Activated CD4-positive, CD25-positive, alpha-beta regulatory T cell treated with anti-CD3 and anti-CD28 coated beads, Interleukin-2, amount 50 U/mL, for 24 hours (primary cell): ENCODE measurements around the gene FAM3C.
"Not testable (repeated sequence)": the region's sequence is repeated elsewhere in the genome, so short reads cannot be mapped to it uniquely, and the experiment has no call there.

Source experiments
- ATAC-seq, 2 donors: fragments of 150-1000 bp; cut with Tn5 transposase; one replicate each; pipeline ENCODE4 v1.10.0; 2021; ENCODE audit warnings: mild to moderate bottlenecking in 1 of 2, moderate library complexity in 1 of 2

FAM3C gene

GRCh38 chr7:121330053-121330833 is 65.9 kb downstream of the FAM3C start:
- no peak for ATAC-seq

- ATAC-seq: peak in 1 of 2 donors; percentile 33
Observed at GRCh38 chr7:121329191-121330052, 66.7 kb downstream of the FAM3C start.

- no peak for ATAC-seq
Observed at GRCh38 chr7:121328508-121329190, 67.5 kb downstream of the FAM3C start, which contains the start of gene WNT16. Gene WNT16 (plus strand): TSS chr7:121329000. CDS start chr7:121329293, 293 bp downstream.

DNA sequence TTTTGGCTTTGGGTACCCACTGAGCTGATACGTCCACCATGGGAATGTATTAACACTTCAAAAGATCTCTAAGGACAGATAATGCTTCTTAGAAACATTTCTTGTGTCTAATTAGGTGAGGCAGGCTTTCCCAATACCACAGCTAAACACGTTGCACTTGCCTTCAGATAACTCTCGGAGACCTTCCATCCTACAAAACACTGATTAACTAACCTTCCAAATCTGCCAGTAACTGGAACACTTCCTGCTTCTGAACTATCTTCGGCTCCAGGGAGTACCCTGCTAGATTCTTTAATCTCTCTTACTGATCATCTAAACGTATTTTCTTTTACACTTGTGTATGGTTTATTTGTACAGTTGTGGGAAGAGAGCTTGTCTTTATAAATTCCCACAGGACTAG is 68.4 kb downstream of the FAM3C start:
- no peak for ATAC-seq

DNA sequence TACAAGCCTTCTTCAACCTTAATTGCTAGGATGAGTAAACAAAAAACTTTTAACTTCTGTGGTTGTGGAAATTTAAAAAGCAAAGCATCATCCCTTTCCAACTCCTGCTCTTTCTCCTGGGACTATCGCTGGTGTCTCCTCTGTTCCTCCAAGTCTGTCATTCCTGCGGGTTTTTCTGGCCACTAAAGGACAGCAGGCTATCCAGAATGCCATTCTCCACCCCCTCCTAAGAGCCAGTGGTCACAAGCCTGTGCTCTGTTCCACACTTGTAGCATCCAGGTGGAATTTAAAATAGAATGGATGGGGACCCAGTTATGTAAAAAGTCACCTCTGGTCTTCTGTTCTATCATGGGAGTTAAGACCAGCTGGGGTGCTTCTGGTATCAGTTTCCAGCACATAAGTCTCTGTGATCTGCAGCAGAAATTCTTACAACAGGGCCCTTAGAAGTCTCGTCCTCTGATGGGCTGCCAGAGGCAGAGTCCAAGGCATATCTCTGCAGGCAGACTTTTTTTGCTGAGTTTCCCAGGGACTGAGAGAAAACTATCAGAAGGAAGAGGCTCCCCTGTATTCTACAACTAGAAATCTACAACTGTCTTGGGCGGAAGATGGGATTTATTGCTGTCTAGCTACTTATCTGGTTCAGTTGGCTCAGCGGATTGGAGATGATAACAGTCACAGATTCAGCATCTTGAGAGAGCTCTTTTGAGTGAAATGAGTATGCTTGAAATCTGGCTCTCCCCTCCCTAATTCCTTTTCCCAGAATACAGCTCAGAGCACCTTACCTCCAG is 72.4 kb downstream of the FAM3C start:
- ATAC-seq: no peak

GRCh38 chr7:121322460-121322859 is 73.6 kb downstream of the FAM3C start:
- ATAC-seq: no peak

GRCh38 chr7:121315170-121315569 is 80.9 kb downstream of the FAM3C start:
- ATAC-seq: not testable (repeated sequence)

DNA sequence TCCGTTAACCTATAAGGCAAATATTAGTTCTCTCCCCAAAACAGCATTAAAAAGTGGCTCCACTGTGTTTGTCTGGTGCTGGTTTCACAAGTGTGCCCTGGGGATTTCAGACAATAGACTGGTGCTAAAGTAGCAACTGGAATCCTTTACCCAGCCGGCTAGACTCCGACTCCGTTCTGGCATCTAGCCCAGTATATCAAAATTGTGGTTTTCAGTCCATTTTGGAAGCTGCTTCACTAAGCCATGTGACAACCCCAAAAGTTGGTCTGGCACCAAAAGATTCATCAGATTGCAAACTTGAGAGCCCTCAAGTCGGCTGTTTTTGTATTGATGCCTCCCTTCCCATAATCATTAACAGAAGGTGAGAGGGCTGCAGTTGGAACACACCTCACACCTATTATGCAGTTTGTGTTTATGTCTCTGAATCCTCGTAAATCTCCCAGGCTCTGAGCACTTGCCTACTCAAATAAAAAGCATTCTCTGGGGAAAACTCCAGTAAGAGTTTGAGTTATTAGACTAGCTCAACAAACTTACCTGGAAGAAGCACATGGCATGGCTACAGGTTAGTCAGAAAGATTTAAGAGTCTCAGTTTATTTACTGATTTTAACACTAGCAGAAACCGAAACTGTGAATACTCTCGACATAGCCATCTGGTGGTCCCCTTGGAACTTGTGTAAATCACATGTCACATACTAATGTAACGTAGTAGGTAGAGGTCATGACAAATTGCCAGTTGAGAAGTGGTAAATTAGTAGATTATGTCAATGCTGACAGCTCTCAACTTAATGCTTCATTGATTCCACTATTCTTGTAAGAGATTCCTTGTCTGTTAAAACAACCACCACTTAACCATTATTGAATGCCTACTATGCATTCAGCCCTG is 82.1 kb downstream of the FAM3C start:
- ATAC-seq: peak in 1 of 2 donors; percentile 27

GRCh38 chr7:121313220-121313792 is 82.8 kb downstream of the FAM3C start:
- no peak for ATAC-seq

DNA sequence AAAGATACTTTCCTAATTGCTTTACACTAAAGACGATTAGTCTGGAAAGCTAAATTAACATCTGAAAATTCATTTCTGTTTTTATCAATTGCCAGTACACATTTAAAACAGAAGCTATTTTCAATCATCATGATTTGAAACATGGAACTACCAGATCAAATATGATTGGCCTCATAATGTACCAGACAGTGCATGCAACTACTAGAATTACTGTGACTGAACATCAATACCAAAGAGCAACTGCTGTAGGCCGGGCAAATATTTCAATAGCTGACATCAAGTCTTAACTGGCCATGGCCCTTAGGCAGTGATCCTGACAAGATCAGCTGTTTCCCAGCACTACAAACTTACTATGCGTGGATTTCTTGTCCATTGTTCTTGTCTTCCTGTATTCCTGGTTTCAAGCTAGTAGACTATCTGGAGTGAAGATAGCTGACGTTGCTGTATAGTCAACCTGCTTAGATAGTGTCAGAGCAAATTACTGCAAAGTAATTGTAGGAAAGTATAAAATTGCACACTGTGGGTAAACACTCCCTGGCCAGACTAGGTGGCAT is 89.0 kb downstream of the FAM3C start:
- ATAC-seq: peak in 1 of 2 donors; percentile 27

DNA sequence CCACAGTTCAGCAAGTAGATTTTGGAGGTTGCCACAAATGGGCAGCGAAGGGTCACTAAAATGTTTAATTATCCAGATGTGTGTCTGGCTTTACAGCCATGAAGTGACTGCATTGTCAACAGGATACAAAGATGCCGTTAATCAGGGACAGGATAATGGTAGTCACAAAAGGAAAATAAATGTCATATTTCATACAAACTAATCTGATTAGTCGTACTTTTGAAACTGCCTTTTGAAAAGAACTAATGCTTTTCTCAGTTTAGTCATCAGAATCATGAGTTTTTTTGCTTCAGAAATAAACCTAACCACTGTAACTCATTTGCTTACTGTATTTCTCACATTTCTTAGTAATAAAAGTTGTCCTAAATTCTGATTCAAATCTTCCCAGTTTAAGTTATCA is 89.5 kb downstream of the FAM3C start:
- ATAC-seq: peak in 1 of 2 donors; percentile 45

DNA sequence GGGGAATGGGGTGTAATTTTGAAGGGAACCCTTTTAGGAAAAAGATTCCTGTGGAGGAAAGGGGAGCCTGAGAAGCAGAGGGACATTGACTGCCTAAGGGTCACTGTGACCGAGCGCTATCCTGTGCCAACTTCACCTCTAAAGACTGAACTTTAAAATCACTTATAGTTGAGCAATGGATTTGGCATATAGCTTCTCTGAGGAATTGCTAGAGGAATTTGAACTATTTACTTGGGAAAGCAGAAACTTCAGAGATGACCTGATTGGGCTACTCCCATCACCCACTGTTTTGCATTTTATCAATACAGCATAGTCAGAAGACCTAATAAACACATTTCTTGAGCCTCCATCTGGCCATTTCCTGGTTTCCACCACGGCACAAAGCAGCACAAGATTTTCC is 91.0 kb downstream of the FAM3C start:
- no peak for ATAC-seq

DNA sequence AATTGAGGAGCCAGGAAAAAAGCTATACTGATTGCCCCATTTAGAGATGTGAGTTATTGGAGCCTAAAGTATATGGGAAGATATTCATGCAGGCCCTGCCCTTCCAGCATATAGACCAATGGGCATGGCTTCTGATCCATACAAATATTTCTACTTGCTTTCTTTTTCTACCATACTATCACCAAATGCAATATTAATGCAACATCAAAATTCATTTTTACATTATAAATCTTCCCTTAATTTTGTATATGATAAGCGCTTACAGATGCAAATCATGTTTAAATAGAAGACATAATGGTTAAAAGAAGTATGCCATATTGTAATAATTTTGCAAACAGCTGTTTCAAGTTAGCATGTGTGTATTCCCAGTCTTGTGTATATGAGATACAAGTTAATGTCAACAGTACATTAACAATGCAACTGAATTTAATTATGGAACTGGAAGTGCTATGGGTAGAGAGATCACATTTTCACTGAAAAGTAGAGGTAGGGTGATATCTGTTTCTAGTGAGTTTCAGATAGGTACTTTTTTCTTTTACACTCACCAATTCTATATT is 91.9 kb downstream of the FAM3C start:
- no peak for ATAC-seq

GRCh38 chr7:121303422-121304101 is 92.5 kb downstream of the FAM3C start:
- ATAC-seq: no peak

GRCh38 chr7:121302214-121302745 is 93.8 kb downstream of the FAM3C start:
- ATAC-seq: peak; percentile 58 to 59

DNA sequence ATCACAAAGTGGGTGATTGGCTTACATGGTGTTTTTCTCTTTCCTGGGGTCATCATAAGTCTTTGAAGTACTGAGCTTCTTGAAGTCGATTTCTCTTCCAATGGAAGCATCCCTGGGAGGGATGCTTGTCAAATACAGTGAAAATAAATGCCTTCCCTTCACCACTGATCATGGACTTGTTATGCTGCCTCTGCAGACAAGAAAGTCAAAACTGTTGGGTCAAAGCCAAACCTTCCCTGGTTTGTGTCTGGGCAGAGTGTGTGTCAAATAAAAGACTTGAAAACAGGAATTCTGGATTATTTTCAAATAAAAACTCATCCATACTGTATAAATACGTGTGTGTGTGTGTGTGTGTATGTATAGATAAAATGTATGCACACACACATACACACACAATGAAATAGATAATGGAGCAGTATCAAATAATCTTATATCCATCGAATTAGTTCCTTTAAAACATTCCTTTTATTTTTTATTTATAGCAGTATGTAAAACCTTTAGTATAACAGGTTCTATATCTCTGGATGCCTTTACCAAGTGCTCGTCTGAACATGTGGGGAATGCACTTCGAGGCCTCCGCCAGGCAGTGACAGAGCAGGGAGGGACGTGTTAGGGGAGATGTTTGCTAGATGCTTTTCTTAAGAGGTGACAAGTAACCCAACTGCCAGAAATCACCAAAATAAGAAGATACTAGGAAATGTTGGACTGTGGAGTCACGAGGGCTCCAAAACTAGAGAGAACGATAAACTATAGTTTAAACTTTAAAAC is 94.5 kb downstream of the FAM3C start:
- no peak for ATAC-seq

DNA sequence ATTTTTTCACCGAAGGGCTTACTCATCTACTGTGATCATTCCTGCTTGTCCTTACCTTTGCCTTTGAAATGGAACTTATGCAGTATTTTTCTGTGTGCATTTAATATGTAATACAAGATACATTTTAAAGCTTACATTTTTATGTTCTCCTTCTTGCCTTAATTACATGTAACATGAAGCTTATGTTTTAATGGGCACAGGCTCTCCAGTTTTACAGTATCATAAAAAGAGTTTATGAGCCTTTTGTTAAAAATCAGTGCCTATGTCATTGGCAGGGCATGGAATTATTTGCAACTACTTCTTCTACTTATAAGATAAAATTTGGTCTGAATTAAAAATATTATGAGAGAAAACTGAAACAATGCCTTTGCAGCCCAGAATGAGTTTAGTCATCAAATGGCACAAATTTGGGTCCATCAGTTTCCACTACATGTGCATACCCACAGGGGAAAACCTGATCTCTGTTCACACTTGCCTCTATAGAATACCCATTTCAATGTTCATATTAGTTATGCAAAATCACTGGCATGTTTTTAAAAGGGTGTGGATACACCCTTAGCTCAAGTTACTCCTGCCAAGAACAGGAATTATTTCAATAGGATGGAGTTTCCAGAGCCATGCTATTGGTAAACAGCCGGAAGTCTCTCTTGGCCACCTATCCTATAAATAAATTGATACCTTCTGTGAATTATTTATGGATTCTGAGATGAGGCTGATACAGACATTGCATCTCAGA is 95.3 kb downstream of the FAM3C start:
- ATAC-seq: no peak
